Measurements from ENCODE around the gene EIF5. TPM values are rescaled to one million over a fixed set of nuclear protein-coding genes. Genes with fewer than 3 reads are reported as not detected.

EIF5 gene
- total RNA-seq, 1 donor from 2014 or later: 133 TPM

DNA sequence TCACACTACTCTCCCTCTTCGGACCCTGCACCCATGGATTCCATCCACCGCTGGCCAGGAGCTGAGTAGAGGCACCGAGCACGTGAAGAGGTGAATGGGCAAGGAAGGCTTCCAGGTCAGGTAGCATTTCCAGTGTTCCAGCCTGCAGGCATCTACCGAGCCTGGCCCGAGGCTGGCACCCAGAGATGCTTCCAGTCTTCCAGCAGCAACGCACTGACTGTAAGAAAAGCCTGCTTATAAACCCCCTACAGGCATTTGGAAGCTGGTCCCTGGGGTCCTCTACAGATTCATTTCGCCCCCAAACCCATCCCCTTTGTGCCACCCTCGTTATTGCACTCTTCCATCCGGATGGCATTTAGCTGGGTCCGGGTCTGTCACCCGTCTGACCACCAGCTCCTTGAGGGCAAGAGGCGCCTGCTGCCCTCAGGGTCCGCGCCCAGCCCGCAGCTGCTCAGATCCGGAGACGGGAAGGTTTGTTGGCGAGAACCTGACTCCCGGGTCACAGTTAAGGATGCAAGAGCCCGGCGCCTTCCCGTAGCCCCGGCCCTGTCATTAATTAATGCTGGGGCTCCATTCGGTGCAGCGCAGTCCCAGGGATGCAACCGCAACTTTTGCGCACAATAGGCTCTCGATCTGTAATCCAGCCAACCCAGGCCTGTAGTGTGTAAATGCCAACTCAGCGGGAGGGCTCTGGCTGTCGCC, 50.6 kb downstream of the EIF5 start:
- Histone ChIP-seq H3K4me3 (ENCODE audit: low read depth, low read length) (peak overlapping the region; percentile 77), H3K27me3 (ENCODE audit: control insufficient read depth, insufficient read depth, low read length) (no peaks in the 10 kb centered on the region), H3K36me3 (ENCODE audit: control insufficient read depth, insufficient read depth, low read length) (no peaks in the 10 kb centered on the region)
- DNase-seq (ENCODE audit: low read depth) (no peak), FAIRE-seq (no peak)
- TF ChIP-seq, protein P1, sequence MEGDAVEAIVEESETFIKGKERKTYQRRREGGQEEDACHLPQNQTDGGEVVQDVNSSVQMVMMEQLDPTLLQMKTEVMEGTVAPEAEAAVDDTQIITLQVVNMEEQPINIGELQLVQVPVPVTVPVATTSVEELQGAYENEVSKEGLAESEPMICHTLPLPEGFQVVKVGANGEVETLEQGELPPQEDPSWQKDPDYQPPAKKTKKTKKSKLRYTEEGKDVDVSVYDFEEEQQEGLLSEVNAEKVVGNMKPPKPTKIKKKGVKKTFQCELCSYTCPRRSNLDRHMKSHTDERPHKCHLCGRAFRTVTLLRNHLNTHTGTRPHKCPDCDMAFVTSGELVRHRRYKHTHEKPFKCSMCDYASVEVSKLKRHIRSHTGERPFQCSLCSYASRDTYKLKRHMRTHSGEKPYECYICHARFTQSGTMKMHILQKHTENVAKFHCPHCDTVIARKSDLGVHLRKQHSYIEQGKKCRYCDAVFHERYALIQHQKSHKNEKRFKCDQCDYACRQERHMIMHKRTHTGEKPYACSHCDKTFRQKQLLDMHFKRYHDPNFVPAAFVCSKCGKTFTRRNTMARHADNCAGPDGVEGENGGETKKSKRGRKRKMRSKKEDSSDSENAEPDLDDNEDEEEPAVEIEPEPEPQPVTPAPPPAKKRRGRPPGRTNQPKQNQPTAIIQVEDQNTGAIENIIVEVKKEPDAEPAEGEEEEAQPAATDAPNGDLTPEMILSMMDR (IDR thresholded peaks at IDR 0.05; ENCODE audit: insufficient read depth, low read length, severe bottlenecking): no peak

DNA sequence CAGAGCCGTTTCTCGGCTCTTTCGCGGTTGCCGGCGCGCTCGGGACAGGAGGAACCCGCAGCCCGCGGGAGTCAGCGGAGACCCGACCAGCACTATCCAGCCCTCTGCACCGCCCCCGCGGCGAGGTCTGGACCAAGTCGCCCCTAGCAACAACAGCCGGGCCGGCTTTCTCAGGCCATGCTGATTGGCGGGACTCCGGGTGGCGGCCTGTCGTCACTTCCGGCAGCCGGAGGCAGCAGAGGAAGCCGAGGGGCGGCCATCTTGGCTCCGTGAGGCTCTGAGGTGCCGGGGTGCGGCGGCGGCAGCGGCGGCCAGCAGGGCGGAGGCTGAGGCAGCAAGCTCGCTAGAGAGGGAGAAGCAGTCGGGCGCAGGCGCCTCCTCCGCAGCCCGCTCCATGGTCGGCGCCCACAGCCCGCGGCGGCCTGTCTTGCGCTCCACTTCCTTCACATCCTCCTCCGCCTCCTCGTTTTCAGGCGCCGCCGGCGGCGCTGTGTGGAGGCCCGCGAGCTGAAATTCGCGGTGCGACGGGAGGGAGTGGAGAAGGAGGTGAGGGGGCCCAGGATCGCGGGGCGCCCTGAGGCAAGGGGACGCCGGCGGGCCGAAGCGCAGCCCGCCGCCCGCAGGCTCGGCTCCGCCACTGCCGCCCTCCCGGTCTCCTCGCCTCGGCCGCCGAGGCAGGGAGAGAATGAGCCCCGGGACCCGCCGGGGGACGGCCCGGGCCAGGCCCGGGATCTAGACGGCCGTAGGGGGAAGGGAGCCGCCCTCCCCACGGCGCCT, 51.3 kb downstream of the EIF5 start, which contains the start of gene MARK3:
Gene MARK3, plus strand, starts transcription at position 264 of the 777 bp plus-strand sequence. CDS start 615 bp downstream, outside the sequence.
- FAIRE-seq (no peak), DNase-seq (ENCODE audit: low read depth) (peak; percentile 87)
- Histone ChIP-seq H3K36me3 (ENCODE audit: control insufficient read depth, insufficient read depth, low read length) (no peaks in the 10 kb centered on the region), H3K27me3 (ENCODE audit: control insufficient read depth, insufficient read depth, low read length) (no peaks in the 10 kb centered on the region), H3K4me3 (ENCODE audit: low read depth, low read length) (peak within 1 kb of the TSS; percentile 77)
- TF ChIP-seq, protein P1 (IDR thresholded peaks at IDR 0.05; ENCODE audit: insufficient read depth, low read length, severe bottlenecking): no peak

DNA sequence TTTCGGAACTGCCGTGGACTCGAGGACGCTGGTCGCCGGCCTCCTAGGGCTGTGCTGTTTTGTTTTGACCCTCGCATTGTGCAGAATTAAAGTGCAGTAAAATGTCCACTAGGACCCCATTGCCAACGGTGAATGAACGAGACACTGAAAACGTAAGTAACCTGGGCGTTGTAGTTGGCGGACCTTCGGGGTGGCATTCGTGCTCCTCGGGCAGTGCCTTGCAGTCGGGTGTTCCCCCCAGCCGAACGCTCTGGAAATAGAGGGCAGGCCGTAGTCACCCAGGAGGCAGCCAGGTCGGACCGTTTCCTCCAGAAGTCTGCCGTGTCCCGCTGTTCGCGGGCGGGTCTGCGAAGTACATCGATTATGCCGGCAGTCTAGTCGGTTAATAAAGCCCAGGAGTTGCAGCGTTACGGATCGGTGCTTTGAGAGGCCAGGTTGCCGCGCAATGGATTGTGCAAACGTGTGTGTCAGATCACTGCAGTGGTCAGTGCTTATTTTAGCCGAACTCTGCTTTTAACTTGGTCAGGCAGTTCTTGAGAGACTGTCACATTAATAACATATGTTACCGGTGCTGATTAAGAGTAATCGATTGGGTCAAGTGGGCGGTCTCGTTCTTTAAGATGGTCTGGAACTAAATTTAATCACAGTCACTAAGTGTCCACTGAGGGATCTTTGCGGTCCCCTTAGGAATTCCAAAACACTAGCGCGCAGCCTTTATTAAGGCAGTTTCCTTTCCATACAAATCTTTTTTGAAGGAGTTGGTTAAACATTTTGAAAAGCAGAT, 52.1 kb downstream of the EIF5 start:
- DNase-seq (ENCODE audit: low read depth) (no peak), FAIRE-seq (no peak)
- H3K4me3 ChIP-seq (ENCODE audit: low read depth, low read length): peak overlapping the region; percentile 77
- H3K27me3 ChIP-seq (ENCODE audit: control insufficient read depth, insufficient read depth, low read length): no peaks in the 10 kb centered on the region
- TF ChIP-seq, protein P1 (IDR thresholded peaks at IDR 0.05; ENCODE audit: insufficient read depth, low read length, severe bottlenecking): no peak
- H3K36me3 ChIP-seq (ENCODE audit: control insufficient read depth, insufficient read depth, low read length): no peaks in the 10 kb centered on the region

DNA sequence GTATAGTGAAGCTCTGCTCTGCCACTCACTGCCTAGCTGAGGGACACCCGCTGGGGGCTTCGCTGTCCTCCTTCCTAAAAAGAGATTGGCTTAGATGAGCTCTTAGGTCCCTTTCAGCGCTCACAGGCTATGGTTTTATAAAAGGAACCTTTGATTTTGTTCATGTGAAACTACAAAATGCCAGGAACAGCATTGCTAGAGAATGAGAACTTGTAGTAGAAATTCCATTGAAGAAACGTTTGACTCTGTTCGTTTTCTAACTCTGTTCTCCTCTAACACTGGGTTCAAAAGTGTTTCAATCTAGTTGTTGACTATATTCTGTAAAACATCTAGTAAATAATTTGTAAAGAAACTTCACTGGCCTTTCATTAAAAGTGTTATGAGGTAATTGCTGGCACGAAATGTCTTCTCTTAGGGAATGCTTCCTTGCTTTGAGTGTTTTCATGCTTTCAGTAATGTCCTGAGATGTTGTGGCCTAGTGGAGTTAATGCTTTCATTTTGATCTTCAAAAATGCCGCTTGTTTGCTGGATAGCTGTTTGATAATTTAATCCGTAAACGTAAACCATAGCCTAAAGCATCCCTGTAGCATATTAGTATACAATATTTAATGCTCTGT, 52.8 kb downstream of the EIF5 start:
- H3K27me3 ChIP-seq (ENCODE audit: control insufficient read depth, insufficient read depth, low read length): no peaks in the 10 kb centered on the region
- FAIRE-seq: no peak
- peak overlapping the region; percentile 77 for H3K4me3 ChIP-seq (ENCODE audit: low read depth, low read length)
- no peak for DNase-seq (ENCODE audit: low read depth)
- H3K36me3 ChIP-seq (ENCODE audit: control insufficient read depth, insufficient read depth, low read length): no peaks in the 10 kb centered on the region
- TF ChIP-seq, protein P1 (IDR thresholded peaks at IDR 0.05; ENCODE audit: insufficient read depth, low read length, severe bottlenecking): no peak

DNA sequence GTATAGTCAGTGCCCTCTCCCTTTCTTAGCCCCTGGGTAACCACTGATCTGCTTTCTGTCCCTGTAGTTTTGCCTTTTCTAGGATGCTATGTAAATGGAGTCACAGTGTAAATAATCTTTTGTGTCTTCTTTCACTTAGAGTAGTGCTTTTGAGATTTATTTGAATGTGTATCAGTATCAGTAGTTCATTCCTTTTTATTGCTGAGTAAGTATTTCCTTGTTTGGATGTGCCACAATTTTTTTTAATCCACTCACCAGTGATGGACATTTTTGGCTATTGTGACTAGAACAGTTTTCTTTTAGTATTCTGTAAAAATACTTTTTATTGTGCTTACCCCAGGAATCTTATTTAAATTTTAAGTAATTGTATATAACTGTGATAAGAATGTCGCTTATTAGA, 54.6 kb downstream of the EIF5 start:
- TF ChIP-seq, protein P1 (IDR thresholded peaks at IDR 0.05; ENCODE audit: insufficient read depth, low read length, severe bottlenecking): no peak
- no peak for DNase-seq (ENCODE audit: low read depth)
- Histone ChIP-seq H3K36me3 (ENCODE audit: control insufficient read depth, insufficient read depth, low read length) (no peaks in the 10 kb centered on the region), H3K4me3 (ENCODE audit: low read depth, low read length) (no peak overlapping the region), H3K27me3 (ENCODE audit: control insufficient read depth, insufficient read depth, low read length) (no peaks in the 10 kb centered on the region)
- FAIRE-seq: no peak

Measured in bronchial epithelial cell (primary cell).